ENCODE results near the gene DNM2. TPM values are rescaled to one million over a fixed set of nuclear protein-coding genes. Genes with fewer than 3 reads are reported as not detected.

The DNM2 gene
- total RNA-seq, 1 donor = 102 TPM

DNA sequence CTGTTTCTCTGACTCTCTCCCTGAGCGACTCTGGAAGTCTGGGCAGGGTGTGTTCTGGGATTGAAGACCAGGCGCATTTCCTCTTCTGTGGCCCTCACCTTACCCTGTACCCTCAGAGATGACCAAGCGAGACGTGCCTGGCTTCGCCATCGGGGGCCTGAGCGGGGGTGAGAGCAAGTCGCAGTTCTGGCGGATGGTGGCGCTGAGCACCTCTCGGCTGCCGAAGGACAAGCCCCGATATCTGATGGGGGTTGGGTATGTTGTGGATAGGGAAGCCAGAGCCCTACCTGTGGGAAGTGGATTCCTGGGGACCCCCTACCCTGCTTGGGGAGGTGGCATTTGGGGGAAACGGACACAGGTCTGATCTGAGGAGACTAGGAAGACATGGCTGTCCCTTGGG, 5.8 kb upstream of the DNM2 start:
- no peaks in the 10 kb centered on the region for H3K4me1 ChIP-seq (ENCODE audit: insufficient read depth, low read length)
- H3K4me3 ChIP-seq (ENCODE audit: insufficient read depth, low read length) = no peak overlapping the region
- DNase-seq (ENCODE audit: insufficient read length, low spot score, missing footprints) = no peak
- no peak overlapping the region for H3K4me2 ChIP-seq (ENCODE audit: insufficient read depth, low read length)
- TF ChIP-seq, protein P1, sequence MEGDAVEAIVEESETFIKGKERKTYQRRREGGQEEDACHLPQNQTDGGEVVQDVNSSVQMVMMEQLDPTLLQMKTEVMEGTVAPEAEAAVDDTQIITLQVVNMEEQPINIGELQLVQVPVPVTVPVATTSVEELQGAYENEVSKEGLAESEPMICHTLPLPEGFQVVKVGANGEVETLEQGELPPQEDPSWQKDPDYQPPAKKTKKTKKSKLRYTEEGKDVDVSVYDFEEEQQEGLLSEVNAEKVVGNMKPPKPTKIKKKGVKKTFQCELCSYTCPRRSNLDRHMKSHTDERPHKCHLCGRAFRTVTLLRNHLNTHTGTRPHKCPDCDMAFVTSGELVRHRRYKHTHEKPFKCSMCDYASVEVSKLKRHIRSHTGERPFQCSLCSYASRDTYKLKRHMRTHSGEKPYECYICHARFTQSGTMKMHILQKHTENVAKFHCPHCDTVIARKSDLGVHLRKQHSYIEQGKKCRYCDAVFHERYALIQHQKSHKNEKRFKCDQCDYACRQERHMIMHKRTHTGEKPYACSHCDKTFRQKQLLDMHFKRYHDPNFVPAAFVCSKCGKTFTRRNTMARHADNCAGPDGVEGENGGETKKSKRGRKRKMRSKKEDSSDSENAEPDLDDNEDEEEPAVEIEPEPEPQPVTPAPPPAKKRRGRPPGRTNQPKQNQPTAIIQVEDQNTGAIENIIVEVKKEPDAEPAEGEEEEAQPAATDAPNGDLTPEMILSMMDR (IDR thresholded peaks at IDR 0.05; ENCODE audit: extremely low read depth, low read depth, low read length) = no peak
- H3K27ac ChIP-seq (ENCODE audit: low read depth, low read length) = no peak overlapping the region
- no peaks in the 10 kb centered on the region for H3K79me2 ChIP-seq (ENCODE audit: insufficient read depth, low read length)
- no peaks in the 10 kb centered on the region for H4K20me1 ChIP-seq (ENCODE audit: insufficient read depth, low read length)
- H3K9me3 ChIP-seq (ENCODE audit: low read depth, low read length) = no peaks in the 10 kb centered on the region
- peaks cover 21% of the 10 kb centered on the region for H3K36me3 ChIP-seq (ENCODE audit: insufficient read depth, low read length)
- no peak overlapping the region for H2AFZ ChIP-seq (ENCODE audit: low read length)
- no peaks in the 10 kb centered on the region for H3K27me3 ChIP-seq (ENCODE audit: insufficient read depth, low read length)

DNA sequence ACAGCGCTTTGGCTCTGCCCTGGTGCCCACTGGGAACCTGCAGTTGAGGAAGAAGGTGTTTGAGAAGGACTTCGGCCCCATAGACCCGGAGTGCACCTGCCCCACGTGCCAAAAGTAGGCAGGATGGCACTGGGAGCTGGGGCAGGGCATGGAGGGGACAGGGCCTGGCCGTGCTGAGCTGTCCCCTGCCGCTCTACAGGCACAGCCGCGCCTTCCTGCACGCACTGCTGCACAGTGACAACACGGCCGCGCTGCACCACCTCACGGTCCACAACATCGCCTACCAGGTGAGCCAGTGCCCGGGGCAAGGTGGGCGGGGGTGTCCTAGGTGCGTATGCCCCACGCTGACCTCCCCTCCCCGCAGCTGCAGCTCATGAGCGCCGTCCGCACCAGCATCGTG, 5.1 kb upstream of the DNM2 start:
- DNase-seq (ENCODE audit: insufficient read length, low spot score, missing footprints) = no peak
- Histone ChIP-seq H3K4me3 (ENCODE audit: insufficient read depth, low read length) (no peak overlapping the region), H3K4me1 (ENCODE audit: insufficient read depth, low read length) (no peaks in the 10 kb centered on the region), H2AFZ (ENCODE audit: low read length) (no peak overlapping the region), H4K20me1 (ENCODE audit: insufficient read depth, low read length) (no peaks in the 10 kb centered on the region), H3K9me3 (ENCODE audit: low read depth, low read length) (no peaks in the 10 kb centered on the region), H3K27me3 (ENCODE audit: insufficient read depth, low read length) (no peaks in the 10 kb centered on the region), H3K36me3 (ENCODE audit: insufficient read depth, low read length) (peaks cover 21% of the 10 kb centered on the region), H3K79me2 (ENCODE audit: insufficient read depth, low read length) (no peaks in the 10 kb centered on the region), H3K27ac (ENCODE audit: low read depth, low read length) (no peak overlapping the region), H3K4me2 (ENCODE audit: insufficient read depth, low read length) (no peak overlapping the region)
- TF ChIP-seq, protein P1 (IDR thresholded peaks at IDR 0.05; ENCODE audit: extremely low read depth, low read depth, low read length) = no peak

DNA sequence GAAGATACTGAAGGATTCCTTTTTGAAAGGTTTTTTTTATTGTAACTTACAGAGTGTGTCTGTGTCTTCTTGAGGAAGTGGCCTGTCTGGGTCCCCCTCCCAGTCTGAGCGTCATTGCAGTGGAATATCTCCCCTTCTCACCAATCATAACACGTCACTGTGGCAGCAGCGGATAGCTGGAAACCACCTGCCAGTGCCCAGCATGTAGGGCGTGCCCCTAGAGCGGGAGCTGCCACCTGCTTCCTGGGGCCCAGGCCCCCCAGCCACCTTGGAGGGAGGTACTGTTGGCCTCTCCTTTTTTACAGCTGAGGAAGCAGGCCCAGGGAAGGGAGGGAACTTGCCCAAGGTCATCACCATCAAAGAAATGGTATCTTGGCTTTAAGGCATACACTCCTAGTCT, 4.6 kb upstream of the DNM2 start:
- no peak overlapping the region for H2AFZ ChIP-seq (ENCODE audit: low read length)
- H4K20me1 ChIP-seq (ENCODE audit: insufficient read depth, low read length) = no peaks in the 10 kb centered on the region
- H3K9me3 ChIP-seq (ENCODE audit: low read depth, low read length) = no peaks in the 10 kb centered on the region
- no peak overlapping the region for H3K4me2 ChIP-seq (ENCODE audit: insufficient read depth, low read length)
- H3K36me3 ChIP-seq (ENCODE audit: insufficient read depth, low read length) = peaks cover 19% of the 10 kb centered on the region
- peaks cover 4% of the 10 kb centered on the region for H3K79me2 ChIP-seq (ENCODE audit: insufficient read depth, low read length)
- H3K4me1 ChIP-seq (ENCODE audit: insufficient read depth, low read length) = no peaks in the 10 kb centered on the region
- no peaks in the 10 kb centered on the region for H3K27me3 ChIP-seq (ENCODE audit: insufficient read depth, low read length)
- H3K4me3 ChIP-seq (ENCODE audit: insufficient read depth, low read length) = no peak overlapping the region
- TF ChIP-seq, protein P1 (IDR thresholded peaks at IDR 0.05; ENCODE audit: extremely low read depth, low read depth, low read length) = no peak
- H3K27ac ChIP-seq (ENCODE audit: low read depth, low read length) = no peak overlapping the region
- DNase-seq (ENCODE audit: insufficient read length, low spot score, missing footprints) = peak; percentile 26

DNA sequence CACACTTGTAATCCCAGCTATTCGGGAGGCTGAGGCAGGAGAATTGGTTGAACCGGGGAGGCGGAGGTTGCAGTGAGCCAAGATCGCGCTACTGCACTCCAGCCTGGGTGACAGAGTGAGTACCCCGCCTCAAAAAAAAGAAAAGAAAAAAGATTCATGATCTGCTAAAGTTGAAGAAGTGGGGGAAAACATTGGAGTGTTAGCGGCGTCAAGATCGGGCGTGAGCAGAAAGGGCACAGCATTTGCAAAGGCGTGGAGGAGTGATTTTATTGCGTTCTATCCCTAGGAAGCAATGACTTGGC, 874 bp upstream of the DNM2 start:
- Histone ChIP-seq H3K27me3 (ENCODE audit: insufficient read depth, low read length) (no peaks in the 10 kb centered on the region), H4K20me1 (ENCODE audit: insufficient read depth, low read length) (peaks cover 33% of the 10 kb centered on the region), H3K4me2 (ENCODE audit: insufficient read depth, low read length) (peak overlapping the region; percentile 90), H3K27ac (ENCODE audit: low read depth, low read length) (no peak overlapping the region), H3K79me2 (ENCODE audit: insufficient read depth, low read length) (peaks cover 40% of the 10 kb centered on the region), H3K4me3 (ENCODE audit: insufficient read depth, low read length) (peak overlapping the region; percentile 62), H3K36me3 (ENCODE audit: insufficient read depth, low read length) (peaks cover 18% of the 10 kb centered on the region), H3K9me3 (ENCODE audit: low read depth, low read length) (no peaks in the 10 kb centered on the region), H2AFZ (ENCODE audit: low read length) (peak overlapping the region; percentile 89), H3K4me1 (ENCODE audit: insufficient read depth, low read length) (peaks cover 12% of the 10 kb centered on the region)
- no peak for DNase-seq (ENCODE audit: insufficient read length, low spot score, missing footprints)
- TF ChIP-seq, protein P1 (IDR thresholded peaks at IDR 0.05; ENCODE audit: extremely low read depth, low read depth, low read length) = no peak

Measured in osteoblast (primary cell).